ENCODE results near the gene ZBTB46.
"Not testable (repeated sequence)": the region's sequence is repeated elsewhere in the genome, so short reads cannot be mapped to it uniquely, and the experiment has no call there.

Gene ZBTB46

DNA sequence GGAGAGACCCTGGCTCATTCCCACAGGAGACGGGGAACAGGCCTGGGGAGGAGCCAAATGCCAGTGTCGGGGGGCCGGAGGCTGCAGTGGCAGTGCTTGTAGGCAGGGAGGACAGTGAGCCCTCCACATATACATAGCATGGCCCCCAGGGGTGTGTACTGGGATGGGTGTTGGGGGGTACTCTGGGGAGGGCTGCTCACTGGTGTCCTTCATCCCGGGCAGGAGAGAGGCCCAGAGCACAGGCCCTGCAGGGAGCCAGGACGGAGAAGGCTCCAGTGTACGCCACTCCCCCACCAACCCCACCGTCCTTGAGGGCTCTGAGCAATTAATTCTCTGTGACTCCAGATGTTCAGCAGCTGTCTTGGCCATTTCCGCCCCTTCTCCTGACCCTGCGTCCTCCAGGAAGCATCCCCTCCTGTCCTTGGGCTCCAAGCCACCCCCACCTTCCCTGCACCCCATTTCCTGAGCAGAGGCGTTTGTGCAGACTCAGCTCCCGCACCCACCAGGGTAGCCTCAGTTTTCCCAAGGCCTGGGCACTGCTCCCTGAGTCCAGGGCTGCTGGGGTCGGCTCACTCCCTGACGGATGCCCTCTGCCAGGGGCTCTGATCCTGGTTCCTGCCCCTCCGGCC is 26.8 kb upstream of the ZBTB46 start:
- no peak for DNase-seq

DNA sequence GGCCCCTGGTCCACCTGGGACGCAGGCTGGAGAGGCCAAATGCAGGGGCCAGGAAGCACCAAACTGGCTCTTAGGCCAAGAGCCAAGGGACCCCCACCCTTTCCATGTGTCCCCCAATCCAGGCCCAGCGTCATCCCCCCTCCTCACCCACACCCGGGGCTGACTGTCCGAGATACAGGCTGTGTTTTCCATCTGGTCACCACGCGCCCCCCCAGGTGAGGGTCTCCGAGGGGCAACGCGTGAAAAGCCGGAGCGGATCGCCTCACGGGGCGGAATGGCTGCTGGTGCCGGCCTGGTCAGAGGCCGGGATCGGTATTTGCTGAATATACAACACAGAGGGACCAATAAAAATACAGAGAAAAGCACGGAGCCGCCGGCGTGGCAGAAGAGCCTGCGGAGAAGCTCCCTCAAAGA is 25.0 kb upstream of the ZBTB46 start:
- DNase-seq = no peak

DNA sequence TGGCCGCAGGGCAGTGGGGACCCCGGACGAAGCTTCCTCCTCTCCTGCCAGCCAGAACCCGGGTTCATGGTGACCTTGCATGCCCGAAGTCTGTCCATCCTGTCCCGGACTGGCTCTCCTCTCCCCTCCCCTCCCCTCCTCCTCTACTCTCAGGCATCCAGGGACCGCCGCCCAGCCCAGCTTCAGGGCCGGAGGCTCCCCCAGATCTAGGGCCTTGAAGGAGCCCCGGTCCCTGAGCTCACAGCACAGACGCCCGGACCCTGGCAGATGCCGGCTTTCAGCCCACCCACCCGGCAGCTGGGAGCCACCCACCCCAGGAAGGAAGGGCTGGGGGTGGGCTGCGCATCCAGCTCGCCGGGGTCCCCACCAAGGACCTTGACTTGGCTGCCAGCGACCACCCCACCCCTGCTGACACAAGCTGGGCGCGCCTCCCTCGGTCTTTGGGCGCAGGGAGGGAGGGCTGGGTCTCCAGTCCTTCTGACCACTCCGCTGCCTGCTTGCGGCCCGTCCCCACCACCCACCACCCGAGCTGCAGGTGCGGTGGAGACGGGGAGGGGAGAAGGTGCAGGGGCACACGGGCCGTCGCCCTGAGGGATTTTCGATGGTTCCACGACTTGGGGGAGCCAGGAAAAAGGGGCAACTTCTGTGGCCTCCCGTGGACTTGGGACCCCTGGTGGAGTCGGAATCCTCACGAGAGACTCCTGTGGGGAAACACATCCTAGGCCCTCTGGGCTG is 24.5 kb upstream of the ZBTB46 start:
- no peak for DNase-seq

DNA sequence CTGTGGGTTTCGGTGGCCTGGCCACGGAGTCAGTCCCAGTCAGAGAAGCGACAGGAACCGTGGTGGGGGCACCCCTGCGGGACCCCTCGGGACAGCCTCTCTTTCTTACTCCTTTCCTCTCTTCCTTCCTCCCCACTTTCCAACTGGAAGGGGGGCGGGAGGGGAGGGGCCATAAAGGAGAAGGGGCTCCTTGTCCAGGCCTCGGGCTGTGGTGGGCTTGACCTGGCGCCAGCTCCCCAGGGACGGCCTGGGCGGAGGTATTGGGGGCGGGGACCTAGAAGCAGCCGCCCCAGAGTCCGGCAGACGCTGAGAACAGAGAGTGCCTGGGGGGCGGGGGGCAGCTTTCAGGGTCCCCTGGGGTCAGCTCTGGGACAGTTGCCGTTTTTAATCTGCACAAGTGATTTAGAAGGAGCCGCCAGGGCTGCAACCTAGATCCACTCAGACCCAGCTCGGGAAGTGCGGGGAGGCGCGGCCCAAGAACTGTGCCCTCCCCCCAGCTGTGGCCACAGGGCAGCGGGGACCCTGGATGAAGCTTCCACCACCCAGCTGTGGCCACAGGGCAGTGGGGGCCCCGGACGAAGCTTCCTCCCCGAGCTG is 23.8 kb upstream of the ZBTB46 start:
- DNase-seq = no peak

- DNase-seq = no peak
Measured at GRCh38 chr20:63854069-63854765, 23.2 kb upstream of the ZBTB46 start.

GRCh38 chr20:63853733-63854068 is 22.6 kb upstream of the ZBTB46 start:
- not testable (repeated sequence) for DNase-seq

DNA sequence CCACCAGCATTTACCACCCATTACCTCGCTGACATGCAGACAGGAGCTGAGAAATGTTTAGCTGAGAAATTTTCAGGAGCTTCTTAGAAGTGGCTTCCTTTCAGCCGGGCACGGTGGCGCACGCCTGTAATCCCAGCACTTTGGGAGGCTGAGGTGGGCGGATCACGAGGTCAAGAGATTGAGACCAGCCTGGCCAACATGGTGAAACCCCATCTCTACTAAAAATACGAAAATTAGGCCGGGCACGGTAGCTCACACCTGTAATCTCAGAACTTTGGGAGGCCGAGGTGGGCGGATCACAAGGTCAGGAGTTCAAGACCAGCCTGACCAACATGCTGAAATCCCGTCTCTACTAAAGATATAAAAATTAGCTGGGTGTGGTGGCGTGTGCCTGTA is 20.5 kb upstream of the ZBTB46 start:
- not testable (repeated sequence) for DNase-seq

DNA sequence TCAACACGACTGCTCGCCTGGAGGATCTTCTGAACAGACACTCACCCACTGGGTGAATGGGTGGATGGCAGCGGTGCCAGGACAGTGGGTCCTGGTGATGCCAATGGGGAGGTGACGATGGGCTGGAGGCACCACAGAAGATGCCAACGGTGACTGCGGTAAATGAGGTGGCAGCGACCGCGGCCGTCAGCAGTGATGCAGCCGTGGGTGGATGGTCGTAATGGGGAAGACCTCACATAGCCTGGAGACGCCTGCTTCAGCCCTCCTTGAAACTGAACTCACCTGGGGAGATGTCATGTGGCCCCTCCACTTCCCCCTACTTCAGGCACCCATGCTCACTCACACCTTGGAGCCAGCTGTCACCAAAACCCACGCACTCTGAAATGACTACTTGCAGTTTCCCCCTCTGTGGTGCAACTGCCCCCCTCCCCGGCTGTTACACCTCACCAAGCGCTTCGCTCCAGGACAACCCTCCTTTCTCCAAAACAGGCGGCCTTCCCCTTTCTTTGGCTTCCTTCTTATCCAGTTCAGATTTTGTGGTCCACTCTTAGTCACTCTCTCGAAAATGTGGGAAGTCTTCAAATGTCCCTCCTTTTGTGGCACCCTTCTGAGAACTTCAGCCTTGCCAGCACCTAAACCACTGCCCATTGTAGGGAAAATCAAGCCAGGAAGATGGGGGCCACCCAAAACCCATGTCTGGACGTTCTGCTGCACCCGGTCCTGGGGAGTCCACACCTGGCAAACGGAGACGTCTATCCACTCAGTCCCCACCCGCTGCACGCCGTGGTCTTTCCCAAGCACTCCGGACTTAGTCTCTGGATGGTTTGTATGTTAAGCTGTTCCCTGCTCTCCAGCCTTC is 19.9 kb upstream of the ZBTB46 start:
- DNase-seq = peak; percentile 72

DNA sequence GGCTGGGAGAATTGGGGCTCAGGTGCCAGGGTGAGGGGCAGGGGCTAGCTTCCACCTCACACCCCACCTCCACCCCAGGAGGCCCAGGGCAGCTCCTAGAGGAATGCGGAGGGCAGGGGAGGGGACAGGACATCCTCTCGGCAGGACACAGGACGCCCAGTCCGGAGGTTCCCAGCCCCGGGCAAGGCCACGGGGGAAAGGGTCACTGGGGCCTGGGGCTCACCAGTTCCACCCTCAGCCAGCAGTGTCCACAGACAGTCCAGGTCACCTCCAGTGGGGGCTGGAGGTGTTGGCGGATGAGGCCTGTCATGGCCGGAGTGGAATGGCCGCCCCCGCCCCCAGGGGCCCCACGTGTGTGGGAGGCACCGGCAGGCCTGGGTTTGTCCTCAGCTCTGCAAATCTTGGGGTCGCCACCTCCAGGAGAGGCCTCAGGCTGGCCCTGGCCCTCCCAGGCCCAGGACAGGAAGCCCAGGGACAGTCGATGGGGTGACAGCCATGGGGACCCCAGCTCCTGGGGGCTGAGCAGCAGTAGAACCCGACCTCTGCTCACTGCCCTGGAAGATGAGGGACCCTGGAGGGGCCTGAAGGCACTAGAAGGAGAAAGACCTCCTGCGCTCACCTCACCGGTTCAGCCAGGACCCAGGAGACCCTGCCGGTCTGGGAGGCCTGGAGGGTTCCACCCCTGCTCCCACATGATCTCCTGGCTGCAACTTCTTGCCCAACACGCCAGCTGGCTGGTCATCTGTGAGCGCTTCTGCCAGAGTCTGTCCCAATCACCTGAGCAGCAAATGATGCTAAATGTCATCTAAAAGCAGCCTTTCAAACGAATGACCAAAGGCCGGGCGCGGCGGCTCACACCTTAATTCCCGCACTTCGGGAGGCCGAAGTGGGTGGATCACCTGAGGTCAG is 17.2 kb upstream of the ZBTB46 start:
- no peak for DNase-seq

DNA sequence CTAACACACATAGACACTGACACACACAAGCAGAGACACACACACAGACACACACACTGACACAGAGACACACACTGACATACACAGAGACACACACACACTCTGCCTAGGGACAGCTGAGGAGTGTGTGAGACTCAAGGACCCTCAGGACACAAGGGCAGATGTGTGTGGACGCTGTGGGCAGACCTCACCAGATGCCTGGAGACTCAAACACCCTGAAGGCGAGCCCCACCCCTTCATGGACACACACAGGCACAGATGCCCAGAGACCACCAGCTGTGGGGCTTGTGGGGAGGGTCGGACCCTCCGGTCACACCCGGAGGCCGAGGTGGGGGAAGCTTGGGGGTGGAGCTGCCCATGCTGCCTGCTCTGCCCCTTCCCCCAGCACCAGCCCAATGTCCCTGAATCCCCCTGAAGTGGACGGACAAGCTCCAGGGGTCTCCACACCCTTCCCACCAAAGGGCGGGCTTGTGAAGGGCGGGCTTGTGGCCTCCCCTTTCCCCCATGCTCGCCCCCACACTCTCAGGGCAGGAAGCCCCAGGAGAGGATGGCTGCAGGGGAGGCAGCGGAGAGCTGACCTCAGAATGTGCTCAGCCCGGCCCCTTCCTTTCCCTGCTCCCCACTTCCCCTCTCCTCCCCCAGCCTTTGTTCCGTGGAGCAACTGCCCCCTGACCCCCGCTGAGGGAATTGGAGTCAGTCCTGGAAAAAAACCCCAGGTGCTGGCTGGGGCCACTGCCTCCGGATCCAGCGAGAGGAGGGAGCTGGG is 16.4 kb upstream of the ZBTB46 start:
- DNase-seq = no peak

DNA sequence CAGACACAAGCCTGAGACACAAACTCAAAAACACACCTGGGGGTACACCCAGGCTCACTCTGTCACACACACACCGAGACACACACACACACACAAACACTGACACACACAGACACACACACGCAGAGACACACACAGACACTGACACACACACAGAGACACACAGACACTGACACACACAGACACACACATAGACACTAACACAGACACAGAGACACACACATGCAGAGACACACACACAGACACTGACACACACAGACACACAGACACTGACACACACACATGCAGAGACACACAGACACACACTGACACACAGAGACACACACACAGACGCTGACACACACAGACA is 15.8 kb upstream of the ZBTB46 start:
- DNase-seq = no peak

- DNase-seq = no peak
Measured at GRCh38 chr20:63846128-63846771, 15.2 kb upstream of the ZBTB46 start.

- DNase-seq = no peak
Measured at GRCh38 chr20:63844511-63844991, 13.5 kb upstream of the ZBTB46 start.

DNA sequence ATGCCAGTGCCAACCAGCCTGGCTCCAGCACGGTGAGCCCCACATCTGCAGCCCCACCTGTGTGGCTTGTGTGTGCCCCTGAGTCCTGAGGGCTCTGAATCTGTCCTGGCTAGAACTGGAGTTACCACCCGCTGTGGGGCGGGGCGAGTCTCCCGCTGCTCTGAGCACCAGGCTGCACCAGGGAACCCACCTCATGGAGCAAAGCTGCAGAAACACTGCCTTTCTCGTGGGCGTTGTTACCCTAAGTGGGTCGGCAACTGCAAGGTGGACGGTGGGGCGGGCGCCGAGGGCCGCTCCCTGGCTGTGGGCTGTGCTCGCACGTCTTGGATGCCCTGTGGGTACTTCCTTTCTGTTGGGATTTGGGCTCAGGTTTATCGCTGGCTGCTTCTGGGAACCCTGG is 12.7 kb upstream of the ZBTB46 start:
- DNase-seq = no peak

DNA sequence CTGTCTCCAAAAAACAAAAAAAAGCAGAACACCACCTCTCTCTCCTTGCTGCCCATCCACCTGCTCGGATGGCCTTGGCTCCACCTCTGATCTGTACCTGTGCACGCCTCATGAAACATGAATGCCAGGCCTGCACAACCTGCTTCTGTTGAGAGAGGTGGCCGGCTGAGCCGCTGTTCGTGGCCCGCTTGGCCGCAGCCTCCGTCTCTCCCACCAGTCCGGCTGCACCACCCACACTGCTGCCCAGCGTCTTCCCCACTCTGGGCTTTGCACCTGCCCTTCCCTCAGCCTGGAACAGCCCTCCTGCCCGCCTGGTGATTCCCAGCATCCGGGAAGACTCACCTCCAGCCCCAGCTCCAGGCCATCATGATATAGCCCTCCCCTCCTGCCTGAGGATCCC is 12.2 kb upstream of the ZBTB46 start:
- no peak for DNase-seq

- no peak for DNase-seq
Measured at GRCh38 chr20:63842258-63842657, 11.2 kb upstream of the ZBTB46 start.

DNA sequence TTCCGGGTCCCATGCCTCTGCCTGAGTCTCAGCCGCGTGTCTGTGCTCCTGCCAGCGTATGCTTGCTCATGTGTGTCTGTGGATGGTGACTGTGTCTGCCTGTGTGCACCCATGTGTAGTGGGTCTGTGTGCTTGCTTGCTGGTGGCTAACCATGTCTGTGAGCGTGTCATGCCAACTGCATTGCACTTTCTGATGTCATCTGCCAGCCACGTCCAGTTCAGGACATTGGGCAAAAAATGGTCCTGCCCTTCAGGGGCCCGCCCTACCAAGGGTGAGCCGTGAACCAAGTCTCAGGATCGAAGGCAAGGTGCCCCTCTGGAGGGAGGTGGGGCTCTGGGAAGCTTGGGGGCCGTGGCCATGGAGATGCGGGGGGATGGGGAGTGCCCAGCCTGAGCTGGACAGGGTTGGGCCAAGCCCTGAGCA is 9.4 kb upstream of the ZBTB46 start:
- DNase-seq = no peak

DNA sequence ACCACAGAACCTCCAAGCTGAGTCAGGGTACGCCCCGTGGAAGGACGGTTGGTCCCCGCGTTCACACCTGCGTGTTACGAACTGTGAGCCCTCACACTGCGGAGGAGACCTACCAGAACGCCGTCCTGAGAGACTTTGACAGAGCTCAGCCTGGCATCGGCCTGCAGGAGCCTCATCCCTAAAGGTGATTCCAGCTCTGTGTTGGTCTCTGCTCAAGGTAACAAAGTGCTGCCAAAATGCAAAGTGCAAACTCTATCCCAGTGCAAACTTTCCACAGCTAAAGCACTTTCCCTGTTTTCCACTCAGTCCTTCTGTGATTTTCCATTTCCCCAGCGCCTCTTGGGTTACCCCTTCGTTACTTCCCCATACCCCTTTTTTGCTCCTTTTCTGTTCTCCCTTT is 8.6 kb upstream of the ZBTB46 start:
- no peak for DNase-seq

GRCh38 chr20:63837479-63837878 is 6.4 kb upstream of the ZBTB46 start:
- no peak for DNase-seq

Data from activated CD8-positive, alpha-beta memory T cell treated with anti-CD3 and anti-CD28 coated beads for 24 hours (primary cell).